OCI-LY3 (cell line): ENCODE data around the gene TSEN2.

Source experiments
- EZH2phosphoT487 ChIP-seq: fragments of 200-600 bp; shearing (Covaris generic); IDR thresholded peaks from 2 replicates; pipeline ENCODE4 v1.6.1; 2018; ENCODE audit warnings: antibody characterized with exemption, mixed run types, low read depth
- TF ChIP-seq, protein P1 (sequence below): fragments of 200-600, 300-600 bp; sonication (generic); IDR thresholded peaks from 2 replicates; pipeline ENCODE4 v1.5.1; 2014; ENCODE audit warnings: antibody characterized with exemption, low read length, low read depth

DNA sequence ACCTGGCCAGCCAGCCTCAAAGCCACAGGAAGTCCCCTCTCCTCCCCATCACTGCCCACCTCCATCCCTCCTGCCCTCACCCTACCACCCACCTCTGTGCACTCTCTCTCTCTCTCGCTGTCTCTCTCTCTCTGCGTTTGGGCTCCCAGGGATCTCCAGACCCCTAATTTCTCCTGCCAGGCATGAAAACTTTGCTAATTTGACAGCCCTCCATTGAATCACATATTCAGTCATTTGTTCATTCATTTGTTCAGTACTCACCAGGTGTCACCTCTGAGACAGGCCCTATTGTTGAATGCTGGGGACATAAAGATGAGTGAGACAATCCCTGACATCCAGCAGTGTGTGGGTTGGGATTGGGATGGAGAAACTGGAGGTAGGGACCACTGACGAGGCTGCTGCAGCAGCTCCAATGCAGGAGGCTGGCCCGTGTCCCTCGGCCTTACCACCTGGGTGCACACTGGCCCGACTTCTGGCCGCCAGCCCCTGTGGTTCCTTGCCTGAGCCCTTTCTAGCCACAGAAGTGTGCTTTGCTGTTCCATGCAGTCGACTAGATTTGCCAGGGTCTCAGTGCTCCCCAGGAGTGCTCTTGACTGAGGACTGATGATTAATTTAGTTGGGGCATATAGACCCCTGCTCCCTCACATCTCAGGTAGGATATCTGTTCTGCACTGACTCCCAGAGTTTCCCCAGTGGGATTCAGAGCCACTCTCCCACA lies 38.6 kb upstream of the TSEN2 start:
- TF ChIP-seq, protein P1, sequence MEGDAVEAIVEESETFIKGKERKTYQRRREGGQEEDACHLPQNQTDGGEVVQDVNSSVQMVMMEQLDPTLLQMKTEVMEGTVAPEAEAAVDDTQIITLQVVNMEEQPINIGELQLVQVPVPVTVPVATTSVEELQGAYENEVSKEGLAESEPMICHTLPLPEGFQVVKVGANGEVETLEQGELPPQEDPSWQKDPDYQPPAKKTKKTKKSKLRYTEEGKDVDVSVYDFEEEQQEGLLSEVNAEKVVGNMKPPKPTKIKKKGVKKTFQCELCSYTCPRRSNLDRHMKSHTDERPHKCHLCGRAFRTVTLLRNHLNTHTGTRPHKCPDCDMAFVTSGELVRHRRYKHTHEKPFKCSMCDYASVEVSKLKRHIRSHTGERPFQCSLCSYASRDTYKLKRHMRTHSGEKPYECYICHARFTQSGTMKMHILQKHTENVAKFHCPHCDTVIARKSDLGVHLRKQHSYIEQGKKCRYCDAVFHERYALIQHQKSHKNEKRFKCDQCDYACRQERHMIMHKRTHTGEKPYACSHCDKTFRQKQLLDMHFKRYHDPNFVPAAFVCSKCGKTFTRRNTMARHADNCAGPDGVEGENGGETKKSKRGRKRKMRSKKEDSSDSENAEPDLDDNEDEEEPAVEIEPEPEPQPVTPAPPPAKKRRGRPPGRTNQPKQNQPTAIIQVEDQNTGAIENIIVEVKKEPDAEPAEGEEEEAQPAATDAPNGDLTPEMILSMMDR, result no peak
- TF ChIP-seq EZH2phosphoT487, result no peak
